MM.1S (cell line): ENCODE results near the gene PABPC3.

Experiments used
- DNase-seq: peaks from one replicate; pipeline ENCODE4 v3.0.0-alpha.2; 2015
- H2AFZ ChIP-seq: fragments of 300-600 bp; sonication (generic); 2 replicates; pipeline ENCODE4 v1.6.0; 2016; ENCODE audit warnings: antibody characterized with exemption, low read length
- H3F3A ChIP-seq: fragments of 300-600 bp; sonication (generic); 2 replicates; pipeline ENCODE4 v1.6.1; 2016; ENCODE audit warnings: mild to moderate bottlenecking, antibody characterized with exemption, low read length, moderate library complexity, mixed read lengths; ENCODE audit not compliant: insufficient read depth
- H3K27ac ChIP-seq: fragments of 300-600 bp; sonication (generic); 2 replicates; pipeline ENCODE4 v1.5.1; 2016; ENCODE audit warnings: mild to moderate bottlenecking, low read length
- H3K27me3 ChIP-seq: fragments of 300-600 bp; sonication (generic); replicated peaks from 2 replicates; pipeline ENCODE4 v1.6.0; 2016; ENCODE audit warnings: low read length; ENCODE audit not compliant: insufficient read depth
- H3K36me3 ChIP-seq: fragments of 300-600 bp; sonication (generic); replicated peaks from 2 replicates; pipeline ENCODE4 v1.6.1; 2016; ENCODE audit warnings: mild to moderate bottlenecking, low read length, mixed read lengths; ENCODE audit not compliant: insufficient read depth
- H3K4me1 ChIP-seq: fragments of 300-600 bp; sonication (generic); 2 replicates; pipeline ENCODE4 v1.6.1; 2016; ENCODE audit warnings: low read length, mixed read lengths
- H3K4me2 ChIP-seq: fragments of 300-600 bp; sonication (generic); 2 replicates; pipeline ENCODE4 v1.6.0; 2016; ENCODE audit warnings: low read depth, low read length
- H3K4me3 ChIP-seq: fragments of 300-600 bp; sonication (generic); 2 replicates; pipeline ENCODE4 v1.5.1; 2016; ENCODE audit warnings: low read length, mixed read lengths
- H3K79me2 ChIP-seq: fragments of 300-600 bp; sonication (generic); 2 replicates; pipeline ENCODE4 v1.6.1; 2016; ENCODE audit warnings: mixed run types, low read length, mixed read lengths
- H3K9ac ChIP-seq: fragments of 300-600 bp; sonication (generic); 2 replicates; pipeline ENCODE4 v1.6.1; 2016; ENCODE audit warnings: low read length, mixed read lengths
- H3K9me2 ChIP-seq: fragments of 300-600 bp; sonication (generic); replicated peaks from 2 replicates; pipeline ENCODE4 v1.6.1; 2016; ENCODE audit warnings: mild to moderate bottlenecking, low read length, mixed read lengths; ENCODE audit not compliant: insufficient read depth
- H3K9me3 ChIP-seq: fragments of 300-600 bp; sonication (generic); replicated peaks from 2 replicates; pipeline ENCODE4 v1.6.1; 2016; ENCODE audit warnings: mild to moderate bottlenecking, low read length, mixed read lengths; ENCODE audit not compliant: insufficient read depth
- H4K20me1 ChIP-seq: fragments of 300-600 bp; sonication (generic); 2 replicates; pipeline ENCODE4 v1.6.1; 2016; ENCODE audit warnings: mild to moderate bottlenecking, low read length, moderate library complexity, mixed read lengths; ENCODE audit not compliant: insufficient read depth
- CTCF ChIP-seq: fragments of 300-600 bp; sonication (generic); IDR thresholded peaks from 2 replicates; pipeline ENCODE4 v1.5.1; 2016; ENCODE audit warnings: antibody characterized with exemption, low read length, mixed read lengths
- EZH2 ChIP-seq: fragments of 300-600 bp; sonication (generic); optimal IDR thresholded peaks from 2 replicates; pipeline ENCODE3; 2017; ENCODE audit warnings: low read depth, mild to moderate bottlenecking, antibody characterized with exemption, low read length, mixed read lengths
- EZH2phosphoT487 ChIP-seq: fragments of 300-600 bp; sonication (generic); IDR thresholded peaks from 2 replicates; pipeline ENCODE4 v1.6.1; 2018; ENCODE audit warnings: antibody characterized with exemption, low read length

The PABPC3 gene

GRCh38 chr13:25136880-25137787 lies 41.2 kb downstream of the PABPC3 start:
- Histone ChIP-seq H3K4me1 (no peaks in the 10 kb centered on the region), H3K9ac (no peak overlapping the region), H3K4me2 (no peak overlapping the region), H2AFZ (no peak overlapping the region), H3F3A (no peaks in the 10 kb centered on the region), H3K9me2 (no peaks in the 10 kb centered on the region), H3K36me3 (no peaks in the 10 kb centered on the region), H4K20me1 (no peaks in the 10 kb centered on the region), H3K79me2 (no peaks in the 10 kb centered on the region), H3K27me3 (no peaks in the 10 kb centered on the region), H3K4me3 (no peak overlapping the region), H3K9me3 (no peaks in the 10 kb centered on the region), H3K27ac (no peak overlapping the region)
- TF ChIP-seq EZH2 (no peak), CTCF (no peak), EZH2phosphoT487 (no peak)
- no peak for DNase-seq

DNA sequence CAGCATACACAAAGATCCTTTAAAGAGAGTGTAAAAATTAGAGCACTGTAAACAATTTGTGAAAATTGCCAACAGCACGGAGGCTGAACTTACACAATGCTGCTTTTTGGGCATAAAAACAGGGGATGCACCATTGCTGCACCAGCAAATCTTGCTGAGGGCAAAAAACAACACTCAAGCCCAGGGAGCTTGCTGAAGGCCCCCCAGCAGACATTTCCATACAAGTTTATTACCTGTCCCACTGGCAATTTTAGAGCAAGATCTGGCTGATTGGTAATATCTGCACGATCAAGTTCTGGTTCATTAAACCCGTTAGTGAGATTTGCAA lies 41.8 kb downstream of the PABPC3 start:
- Histone ChIP-seq H2AFZ (no peak overlapping the region), H3K4me3 (no peak overlapping the region), H3K9me2 (no peaks in the 10 kb centered on the region), H3K36me3 (no peaks in the 10 kb centered on the region), H3K79me2 (no peaks in the 10 kb centered on the region), H3K4me2 (no peak overlapping the region), H3K9me3 (no peaks in the 10 kb centered on the region), H4K20me1 (no peaks in the 10 kb centered on the region), H3F3A (no peaks in the 10 kb centered on the region), H3K9ac (no peak overlapping the region), H3K27me3 (no peaks in the 10 kb centered on the region), H3K4me1 (no peaks in the 10 kb centered on the region), H3K27ac (no peak overlapping the region)
- TF ChIP-seq EZH2 (no peak), CTCF (no peak), EZH2phosphoT487 (no peak)
- no peak for DNase-seq

GRCh38 chr13:25141042-25141441 lies 45.1 kb downstream of the PABPC3 start:
- no peak overlapping the region for H2AFZ ChIP-seq

More at GRCh38 chr13:25141042-25141441, 45.1 kb downstream of the PABPC3 start:
- no peak for DNase-seq
- no peak overlapping the region for H3K9ac ChIP-seq
- H3K27me3 ChIP-seq = no peaks in the 10 kb centered on the region
- no peaks in the 10 kb centered on the region for H4K20me1 ChIP-seq
- H3K79me2 ChIP-seq = no peaks in the 10 kb centered on the region
- H3K4me3 ChIP-seq = no peak overlapping the region
- H3K36me3 ChIP-seq = no peaks in the 10 kb centered on the region
- no peak for TF ChIP-seq EZH2
- no peak for TF ChIP-seq CTCF
- no peak for TF ChIP-seq EZH2phosphoT487
- no peak overlapping the region for H3K4me2 ChIP-seq
- H3K9me3 ChIP-seq = no peaks in the 10 kb centered on the region
- H3K9me2 ChIP-seq = no peaks in the 10 kb centered on the region
- no peaks in the 10 kb centered on the region for H3K4me1 ChIP-seq
- H3K27ac ChIP-seq = no peak overlapping the region
- H3F3A ChIP-seq = no peaks in the 10 kb centered on the region
